ENCODE results near the gene TRIM72. TPM values are rescaled to one million over a fixed set of nuclear protein-coding genes. Genes with fewer than 3 reads are reported as not detected.

Gene TRIM72
- total RNA-seq, 1 donor from 2014 or later: 0.17 TPM

DNA sequence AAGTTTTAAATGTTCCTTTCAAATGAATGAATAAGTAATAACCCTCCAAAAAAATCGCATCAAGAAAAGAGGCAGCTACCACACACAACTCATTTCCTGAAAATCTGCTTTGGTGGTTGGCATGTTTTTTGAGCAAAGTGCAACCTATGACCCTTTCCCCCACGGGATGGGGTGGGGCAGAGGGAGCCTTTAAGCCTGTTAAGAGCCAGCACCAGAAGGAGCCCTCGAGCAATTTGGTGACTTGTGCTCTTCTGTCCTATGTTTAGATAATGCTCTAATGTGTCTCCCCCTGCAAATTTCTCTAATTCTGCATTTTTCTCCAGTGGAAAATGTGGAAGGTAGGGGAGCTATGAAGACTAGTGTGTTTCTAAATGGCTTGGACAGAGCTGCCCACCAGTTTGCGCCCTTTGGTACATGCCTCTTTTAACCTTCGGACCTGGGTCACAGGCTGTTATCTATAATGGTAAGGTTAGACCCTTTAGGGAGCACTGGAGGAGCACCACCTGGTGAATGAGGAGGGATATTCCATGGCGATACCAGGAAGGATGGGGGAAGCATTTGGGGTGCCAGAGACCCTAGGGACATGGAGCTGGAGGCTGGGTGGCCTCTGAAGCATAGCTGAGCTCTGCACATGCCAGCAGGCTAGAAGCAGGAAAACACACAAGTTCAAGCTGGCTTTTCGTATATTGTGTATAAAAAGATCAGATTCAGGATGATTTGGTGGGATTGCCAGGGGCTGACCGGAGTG, 12.9 kb upstream of the TRIM72 start:
- DNase-seq (no peak), ATAC-seq (peak; percentile 16)
- Histone ChIP-seq H3K9me3 (no peaks in the 10 kb centered on the region), H3K4me1 (peaks cover 11% of the 10 kb centered on the region), H3K27ac (no peak overlapping the region), H3K36me3 (peaks cover 18% of the 10 kb centered on the region), H3K27me3 (no peaks in the 10 kb centered on the region), H3K4me3 (peak overlapping the region; percentile 88)
- TF ChIP-seq, protein P1, sequence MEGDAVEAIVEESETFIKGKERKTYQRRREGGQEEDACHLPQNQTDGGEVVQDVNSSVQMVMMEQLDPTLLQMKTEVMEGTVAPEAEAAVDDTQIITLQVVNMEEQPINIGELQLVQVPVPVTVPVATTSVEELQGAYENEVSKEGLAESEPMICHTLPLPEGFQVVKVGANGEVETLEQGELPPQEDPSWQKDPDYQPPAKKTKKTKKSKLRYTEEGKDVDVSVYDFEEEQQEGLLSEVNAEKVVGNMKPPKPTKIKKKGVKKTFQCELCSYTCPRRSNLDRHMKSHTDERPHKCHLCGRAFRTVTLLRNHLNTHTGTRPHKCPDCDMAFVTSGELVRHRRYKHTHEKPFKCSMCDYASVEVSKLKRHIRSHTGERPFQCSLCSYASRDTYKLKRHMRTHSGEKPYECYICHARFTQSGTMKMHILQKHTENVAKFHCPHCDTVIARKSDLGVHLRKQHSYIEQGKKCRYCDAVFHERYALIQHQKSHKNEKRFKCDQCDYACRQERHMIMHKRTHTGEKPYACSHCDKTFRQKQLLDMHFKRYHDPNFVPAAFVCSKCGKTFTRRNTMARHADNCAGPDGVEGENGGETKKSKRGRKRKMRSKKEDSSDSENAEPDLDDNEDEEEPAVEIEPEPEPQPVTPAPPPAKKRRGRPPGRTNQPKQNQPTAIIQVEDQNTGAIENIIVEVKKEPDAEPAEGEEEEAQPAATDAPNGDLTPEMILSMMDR (IDR thresholded peaks at IDR 0.05): peak; percentile 7
- intact Hi-C loops (cut with DNase I): loop anchor here (10.0 kb wide), 1 partner anchor 54 kb away; the partner anchor contains the start of gene ITGAM

DNA sequence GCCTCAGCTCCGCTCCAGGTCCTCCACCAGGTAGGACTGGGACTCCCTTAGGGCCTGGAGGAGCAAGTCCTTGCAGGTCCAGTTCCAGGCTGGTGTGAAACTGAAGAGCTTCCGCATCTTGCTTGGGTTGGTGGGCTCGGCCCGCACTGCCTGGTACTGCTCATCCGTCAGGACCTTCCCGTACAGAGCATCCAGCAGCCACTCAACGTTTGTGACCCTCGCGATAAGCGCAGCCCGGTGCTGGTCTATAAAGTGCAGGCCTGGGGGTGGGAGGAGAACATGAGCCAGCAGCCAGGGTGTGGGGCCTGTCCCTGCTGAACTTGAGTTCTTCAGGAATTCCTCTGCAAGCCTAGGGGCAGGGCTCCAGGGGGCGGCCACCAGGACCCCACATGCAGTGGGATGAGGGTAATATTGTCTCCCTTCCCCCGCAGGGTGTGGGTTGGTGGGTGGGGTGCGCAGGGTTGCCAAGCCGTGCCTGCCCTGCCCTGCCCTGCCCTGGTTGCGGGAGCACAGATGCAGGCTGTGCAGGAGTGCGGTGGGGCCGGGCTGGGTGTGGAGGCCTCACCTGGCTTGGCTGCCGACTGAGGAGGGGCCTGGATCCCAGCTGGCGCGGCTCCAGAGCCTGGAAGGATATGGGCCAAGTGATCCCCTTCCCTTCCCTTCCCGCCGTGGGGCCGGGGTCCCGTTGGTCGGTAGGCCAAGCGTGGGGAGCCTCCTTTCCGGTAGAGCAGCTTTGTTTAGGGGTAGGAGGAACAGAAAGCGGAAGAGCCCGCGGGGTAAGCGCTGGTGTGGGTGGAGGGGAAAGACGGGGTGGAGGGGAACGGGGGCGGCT, 12.1 kb upstream of the TRIM72 start:
- intact Hi-C loops (cut with DNase I): loop anchor here (10.0 kb wide), 1 partner anchor 53 kb away; the partner anchor contains the start of gene ITGAM
- Histone ChIP-seq H3K4me1 (peaks cover 11% of the 10 kb centered on the region), H3K9me3 (no peaks in the 10 kb centered on the region), H3K36me3 (peaks cover 10% of the 10 kb centered on the region), H3K27me3 (no peaks in the 10 kb centered on the region), H3K27ac (peak overlapping the region; percentile 68), H3K4me3 (peak overlapping the region; percentile 88)
- TF ChIP-seq, protein P1 (IDR thresholded peaks at IDR 0.05): no peak
- peak; percentile 66 for DNase-seq
- ATAC-seq: peak; percentile 84

DNA sequence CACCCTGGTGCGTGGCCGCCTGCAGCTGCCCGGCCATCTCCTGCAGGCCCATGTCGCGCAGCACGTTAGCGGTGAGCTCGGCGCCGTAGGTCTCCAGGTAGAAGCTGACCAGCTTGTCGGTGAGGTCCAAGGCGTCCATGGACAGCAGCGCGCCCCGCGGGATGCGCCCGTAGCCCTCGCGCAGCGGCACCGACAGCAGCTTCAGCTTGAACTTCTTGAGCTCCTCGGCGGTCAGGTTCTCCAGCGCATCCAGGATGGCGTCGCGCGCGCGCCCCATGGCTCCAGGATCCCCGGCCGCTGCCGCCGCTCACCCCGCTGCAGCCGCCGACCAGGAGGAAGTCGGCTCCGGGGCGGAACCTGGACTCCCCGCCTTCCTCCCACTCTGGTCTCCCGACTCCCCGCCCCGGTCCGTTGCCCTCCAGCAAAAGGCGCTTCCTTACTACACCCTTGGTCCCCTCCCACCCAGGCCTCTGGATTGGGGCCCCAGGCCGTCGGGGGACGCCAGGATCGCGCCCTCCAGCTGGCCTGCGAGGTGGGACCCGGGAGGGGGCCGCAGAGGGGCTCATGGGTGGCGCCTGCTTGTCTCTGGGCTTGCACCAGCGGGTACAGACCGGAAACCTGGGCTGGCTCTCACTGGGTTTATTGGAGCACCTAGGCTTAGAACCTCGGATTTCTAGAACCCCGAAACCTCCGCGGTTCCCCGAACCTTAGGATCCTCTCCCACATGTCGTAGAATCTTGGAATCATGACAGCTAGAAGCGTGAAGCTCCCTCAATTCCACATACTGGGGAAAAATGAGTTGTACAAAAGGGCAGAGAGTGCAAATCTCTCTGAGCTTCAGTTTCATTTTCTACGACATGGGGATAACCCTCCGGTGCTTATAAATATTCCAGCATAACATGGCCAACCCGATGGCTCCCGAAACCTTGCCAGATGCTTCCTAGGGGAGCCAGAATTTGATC, 11.2 kb upstream of the TRIM72 start, which contains the start of gene PYCARD:
Gene PYCARD, minus strand, starts transcription at position 347 of the 962 bp plus-strand sequence. Its CDS starts 70 bp downstream, at position 277.
- Histone ChIP-seq H3K4me1 (peaks cover 11% of the 10 kb centered on the region), H3K27me3 (no peaks in the 10 kb centered on the region), H3K9me3 (no peaks in the 10 kb centered on the region), H3K36me3 (peaks cover under 1% of the 10 kb centered on the region), H3K27ac (peak within 1 kb of the TSS; percentile 68), H3K4me3 (peak within 1 kb of the TSS; percentile 88)
- DNase-seq (peak; percentile 90), ATAC-seq (peak; percentile 88)
- TF ChIP-seq, protein P1 (IDR thresholded peaks at IDR 0.05): no peak
- intact Hi-C loops (cut with DNase I): loop anchor here (10.0 kb wide), 1 partner anchor 52 kb away; the partner anchor contains the start of gene ITGAM

DNA sequence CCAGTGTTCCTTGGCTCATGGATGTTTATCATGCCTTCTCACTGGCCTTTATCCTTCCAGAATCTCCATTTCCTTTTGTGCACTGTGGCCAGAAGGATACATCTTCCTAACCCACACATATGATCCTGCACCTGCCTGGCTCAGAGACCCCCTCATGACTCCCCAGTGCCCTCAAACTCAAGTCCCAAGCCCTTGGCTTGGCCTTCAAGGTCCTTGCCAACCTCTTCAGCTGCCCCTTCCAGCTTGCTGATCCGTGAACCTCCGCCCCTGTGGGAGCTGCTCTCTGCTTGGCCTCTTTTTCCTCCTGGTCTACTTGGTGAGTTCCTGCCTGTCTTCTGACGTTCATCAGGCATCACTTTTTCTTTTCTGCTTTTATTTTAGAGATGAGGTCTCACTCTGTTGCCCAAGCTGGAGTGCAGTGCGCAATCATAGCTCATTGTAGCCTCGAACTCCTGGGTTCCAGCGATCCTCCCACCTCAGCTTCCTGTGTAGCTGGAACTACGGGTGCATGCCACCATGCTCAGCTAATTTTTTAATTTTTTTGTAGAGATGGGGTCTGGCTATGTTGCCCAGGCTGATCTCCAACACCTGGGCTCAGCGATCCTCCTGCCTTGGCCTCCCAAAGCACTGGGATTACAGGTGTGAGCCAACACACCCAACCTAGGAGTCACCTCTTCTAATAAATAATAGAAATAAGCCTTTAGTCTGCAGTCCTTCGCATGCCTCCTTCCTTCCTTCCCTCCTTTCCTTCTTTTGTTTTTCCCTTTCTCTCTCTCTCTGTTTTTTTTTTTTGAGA, 8.8 kb upstream of the TRIM72 start:
- TF ChIP-seq, protein P1 (IDR thresholded peaks at IDR 0.05): no peak
- intact Hi-C loops (cut with DNase I): loop anchor here (10.0 kb wide), 1 partner anchor 50 kb away; the partner anchor contains the start of gene ITGAM
- ATAC-seq: no peak

More for the DNA sequence above, 8.8 kb upstream of the TRIM72 start:
- no peak for DNase-seq
- no peaks in the 10 kb centered on the region for H3K27me3 ChIP-seq
- H3K36me3 ChIP-seq: no peaks in the 10 kb centered on the region
- H3K4me1 ChIP-seq: peaks cover 11% of the 10 kb centered on the region
- H3K27ac ChIP-seq: no peak overlapping the region
- no peaks in the 10 kb centered on the region for H3K9me3 ChIP-seq
- H3K4me3 ChIP-seq: no peak overlapping the region
